DND-41 (cell line): ENCODE results near the gene TCF4.

Source experiments
- ATAC-seq: fragments of 200-7000 bp; cut with Tn5 transposase; 3 replicates; pipeline ENCODE4 v1.9.1; 2021; ENCODE audit warnings: low read depth; ENCODE audit not compliant: insufficient read depth
- DNase-seq: peaks from one replicate; pipeline ENCODE4 v3.0.0-alpha.2; 2020
- H2AFZ ChIP-seq: 2 replicates; pipeline ENCODE4 v1.6.0; 2012; ENCODE audit warnings: low read depth, low read length
- H3K27ac ChIP-seq: 2 replicates; pipeline ENCODE4 v1.5.1; 2012; ENCODE audit warnings: low read length, inconsistent platforms
- H3K27me3 ChIP-seq: fragments of 200-600 bp; sonication (generic); 2 replicates; pipeline ENCODE4 v1.6.0; 2012; ENCODE audit warnings: low read length, mild to moderate bottlenecking, inconsistent platforms; ENCODE audit not compliant: insufficient read depth, poor library complexity
- H3K36me3 ChIP-seq: 2 replicates; pipeline ENCODE4 v1.5.1; 2012; ENCODE audit warnings: low read length, inconsistent platforms; ENCODE audit not compliant: insufficient read depth
- H3K4me1 ChIP-seq: 2 replicates; pipeline ENCODE4 v1.5.1; 2012; ENCODE audit warnings: mild to moderate bottlenecking, low read length; ENCODE audit not compliant: insufficient read depth
- H3K4me2 ChIP-seq: 2 replicates; pipeline ENCODE4 v1.6.0; 2012; ENCODE audit warnings: mild to moderate bottlenecking, moderate library complexity, low read length, inconsistent platforms; ENCODE audit not compliant: insufficient read depth
- H3K4me3 ChIP-seq, 2 experiments: fragments of 200-600 bp in 1 of 2; shearing (Covaris generic) in 1 of 2; 2 replicates each; pipeline ENCODE4 v1.5.1; 2012 to 2016; ENCODE audit warnings: inconsistent platforms in 2 of 2, low read length in 2 of 2, mild to moderate bottlenecking in 2 of 2, low read depth in 1 of 2, moderate library complexity in 1 of 2
- H3K79me2 ChIP-seq: 2 replicates; pipeline ENCODE4 v1.6.0; 2012; ENCODE audit warnings: low read length, inconsistent platforms; ENCODE audit not compliant: insufficient read depth
- H3K9ac ChIP-seq: 2 replicates; pipeline ENCODE4 v1.6.0; 2012; ENCODE audit warnings: low read depth, mild to moderate bottlenecking, inconsistent platforms, low read length, moderate library complexity
- H3K9me3 ChIP-seq: 2 replicates; pipeline ENCODE4 v1.5.1; 2012; ENCODE audit warnings: low read length, moderate library complexity, mild to moderate bottlenecking, inconsistent platforms; ENCODE audit not compliant: insufficient read depth, severe bottlenecking
- H4K20me1 ChIP-seq: 2 replicates; pipeline ENCODE4 v1.6.0; 2012; ENCODE audit warnings: low read length; ENCODE audit not compliant: insufficient read depth
- EZH2 ChIP-seq: IDR thresholded peaks from 3 replicates; pipeline ENCODE4 v1.6.1; 2012; ENCODE audit warnings: borderline replicate concordance, low read depth, mild to moderate bottlenecking, moderate library complexity, low read length, inconsistent platforms; ENCODE audit not compliant: severe bottlenecking
- TF ChIP-seq, protein P1 (sequence below): IDR thresholded peaks from 2 replicates; pipeline ENCODE4 v1.5.1; 2012; ENCODE audit warnings: borderline replicate concordance, low read length, moderate library complexity, mild to moderate bottlenecking; ENCODE audit not compliant: poor library complexity, severe bottlenecking; ENCODE audit errors: extremely low read depth

TCF4 gene

DNA sequence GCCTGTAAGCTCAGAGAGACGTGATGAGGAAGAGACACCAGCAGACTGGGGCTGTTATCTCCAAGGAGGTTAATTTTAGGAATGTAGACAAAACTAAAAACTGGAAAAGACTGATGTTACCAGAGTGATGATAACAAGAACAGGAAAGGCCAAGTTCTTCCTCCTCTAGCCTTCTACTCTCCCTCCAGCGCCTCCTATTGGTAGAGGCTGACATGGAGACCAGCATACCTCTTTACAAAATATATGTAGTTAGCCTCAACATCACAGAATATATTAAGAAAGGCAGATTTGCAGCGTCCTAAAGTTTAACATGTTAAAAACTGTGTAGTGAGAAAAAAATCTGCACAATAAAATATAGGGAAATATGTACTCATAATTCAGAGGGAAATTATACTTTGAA lies 66.0 kb downstream of the TCF4 start:
- ATAC-seq (no peak), DNase-seq (peak; percentile 25)
- no peaks in the 10 kb centered on the region for H3K79me2 ChIP-seq
- H3K36me3 ChIP-seq = no peaks in the 10 kb centered on the region
- H3K9me3 ChIP-seq = no peaks in the 10 kb centered on the region
- no peak overlapping the region for H2AFZ ChIP-seq
- H3K4me2 ChIP-seq = no peak overlapping the region
- H3K4me1 ChIP-seq = no peaks in the 10 kb centered on the region
- H4K20me1 ChIP-seq = no peaks in the 10 kb centered on the region
- no peak overlapping the region for H3K4me3 ChIP-seq
- no peak for TF ChIP-seq EZH2
- TF ChIP-seq, protein P1, sequence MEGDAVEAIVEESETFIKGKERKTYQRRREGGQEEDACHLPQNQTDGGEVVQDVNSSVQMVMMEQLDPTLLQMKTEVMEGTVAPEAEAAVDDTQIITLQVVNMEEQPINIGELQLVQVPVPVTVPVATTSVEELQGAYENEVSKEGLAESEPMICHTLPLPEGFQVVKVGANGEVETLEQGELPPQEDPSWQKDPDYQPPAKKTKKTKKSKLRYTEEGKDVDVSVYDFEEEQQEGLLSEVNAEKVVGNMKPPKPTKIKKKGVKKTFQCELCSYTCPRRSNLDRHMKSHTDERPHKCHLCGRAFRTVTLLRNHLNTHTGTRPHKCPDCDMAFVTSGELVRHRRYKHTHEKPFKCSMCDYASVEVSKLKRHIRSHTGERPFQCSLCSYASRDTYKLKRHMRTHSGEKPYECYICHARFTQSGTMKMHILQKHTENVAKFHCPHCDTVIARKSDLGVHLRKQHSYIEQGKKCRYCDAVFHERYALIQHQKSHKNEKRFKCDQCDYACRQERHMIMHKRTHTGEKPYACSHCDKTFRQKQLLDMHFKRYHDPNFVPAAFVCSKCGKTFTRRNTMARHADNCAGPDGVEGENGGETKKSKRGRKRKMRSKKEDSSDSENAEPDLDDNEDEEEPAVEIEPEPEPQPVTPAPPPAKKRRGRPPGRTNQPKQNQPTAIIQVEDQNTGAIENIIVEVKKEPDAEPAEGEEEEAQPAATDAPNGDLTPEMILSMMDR = peak; percentile 45
- H3K9ac ChIP-seq = no peak overlapping the region
- no peaks in the 10 kb centered on the region for H3K27me3 ChIP-seq
- no peak overlapping the region for H3K27ac ChIP-seq

DNA sequence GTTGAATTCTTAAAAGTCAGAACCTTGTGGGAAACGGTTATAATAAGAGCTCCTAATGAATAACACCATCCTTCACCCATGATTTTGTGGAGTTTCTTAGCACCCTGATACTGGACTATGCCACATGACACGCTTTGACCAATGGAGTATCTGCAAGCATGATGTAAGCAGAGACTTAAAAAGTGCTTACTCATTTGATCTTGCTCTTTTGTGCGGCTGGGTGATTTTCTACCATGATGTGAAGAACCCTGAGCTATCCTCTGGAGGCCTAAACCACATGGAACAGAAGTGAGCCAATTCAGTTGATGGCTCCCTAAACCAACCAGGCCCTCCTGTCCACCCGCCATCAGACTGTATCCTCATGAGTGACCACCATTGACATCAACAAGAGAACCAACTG lies 70.9 kb downstream of the TCF4 start:
- Histone ChIP-seq H3K27me3 (no peaks in the 10 kb centered on the region), H4K20me1 (no peaks in the 10 kb centered on the region), H3K27ac (no peak overlapping the region), H3K4me3 (no peak overlapping the region), H3K9me3 (no peaks in the 10 kb centered on the region), H3K36me3 (no peaks in the 10 kb centered on the region), H3K9ac (no peak overlapping the region), H2AFZ (no peak overlapping the region), H3K79me2 (no peaks in the 10 kb centered on the region), H3K4me2 (no peak overlapping the region), H3K4me1 (no peaks in the 10 kb centered on the region)
- TF ChIP-seq, protein P1 = no peak
- TF ChIP-seq EZH2 = no peak
- DNase-seq (no peak), ATAC-seq (no peak)

DNA sequence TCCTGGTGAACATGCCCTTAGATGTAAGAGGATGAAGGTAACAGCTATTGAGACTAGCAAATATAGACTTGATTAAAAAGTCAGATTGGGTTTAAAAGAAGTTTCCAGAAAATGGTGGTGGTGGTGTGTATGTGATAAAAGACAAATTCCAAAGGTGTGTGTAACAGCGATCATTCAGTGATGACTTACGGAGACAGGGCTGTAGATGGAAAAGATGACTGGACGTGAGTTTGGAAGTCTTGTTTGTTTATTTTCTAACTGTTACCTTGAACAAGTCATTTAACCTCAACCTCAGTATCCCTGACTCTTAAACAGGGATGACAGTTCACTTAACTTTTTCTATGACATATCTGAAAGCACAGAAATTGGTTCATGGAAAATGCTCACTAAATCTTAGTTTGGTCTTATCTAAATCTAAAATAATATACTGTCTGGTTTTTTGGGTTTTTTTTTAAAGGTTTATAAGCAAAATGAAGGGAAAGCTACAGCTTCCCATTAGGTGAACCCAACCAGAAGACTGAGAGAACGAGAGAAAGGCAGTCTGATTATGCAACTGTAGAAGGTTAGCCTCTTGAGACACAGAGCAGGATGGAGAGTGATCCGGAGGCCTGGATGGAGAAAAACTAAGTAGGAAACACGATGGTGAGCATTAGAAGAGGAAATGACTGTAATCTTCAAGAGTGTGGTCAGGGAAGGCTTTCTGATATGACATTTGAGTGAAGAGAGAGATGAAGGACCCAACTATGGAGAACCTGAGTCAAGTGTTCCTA lies 71.9 kb downstream of the TCF4 start:
- DNase-seq = no peak

More for the DNA sequence above, 71.9 kb downstream of the TCF4 start:
- no peak for ATAC-seq
- no peaks in the 10 kb centered on the region for H4K20me1 ChIP-seq
- no peaks in the 10 kb centered on the region for H3K36me3 ChIP-seq
- no peak overlapping the region for H3K4me2 ChIP-seq
- no peaks in the 10 kb centered on the region for H3K79me2 ChIP-seq
- TF ChIP-seq, protein P1 = no peak
- no peak for TF ChIP-seq EZH2
- no peak overlapping the region for H3K4me3 ChIP-seq
- no peak overlapping the region for H2AFZ ChIP-seq
- no peaks in the 10 kb centered on the region for H3K27me3 ChIP-seq
- no peak overlapping the region for H3K9ac ChIP-seq
- no peak overlapping the region for H3K27ac ChIP-seq
- H3K9me3 ChIP-seq = no peaks in the 10 kb centered on the region
- H3K4me1 ChIP-seq = no peaks in the 10 kb centered on the region
